ENCODE measurements around the gene DNPH1.

Gene DNPH1

DNA sequence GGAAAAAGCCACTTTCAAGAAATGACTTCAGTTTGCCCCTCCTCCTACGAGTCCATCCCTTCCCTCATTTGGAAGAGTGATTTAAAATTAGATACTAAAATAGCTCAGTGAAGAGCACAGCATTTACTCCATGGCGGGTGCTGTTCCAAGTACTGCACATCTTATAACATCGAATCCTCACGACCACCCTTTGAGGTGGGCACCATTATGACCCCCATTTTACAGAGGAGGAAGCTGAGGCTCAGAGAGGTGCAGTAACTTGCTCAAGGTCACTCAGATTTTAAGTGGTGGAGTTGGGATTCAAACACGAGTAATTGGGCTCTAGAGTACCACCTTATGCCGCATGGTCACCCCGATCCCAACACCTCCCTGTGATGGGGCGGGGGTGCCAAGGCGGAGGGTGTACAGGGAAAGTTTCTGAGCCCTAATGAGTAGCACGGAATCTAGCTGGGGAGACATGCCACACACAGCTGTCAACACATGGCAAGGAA, 39.5 kb upstream of the DNPH1 start:
- no peak for DNase-seq (ENCODE audit: insufficient read length, low spot score)
- no peak for FAIRE-seq
- TF ChIP-seq, protein P1, sequence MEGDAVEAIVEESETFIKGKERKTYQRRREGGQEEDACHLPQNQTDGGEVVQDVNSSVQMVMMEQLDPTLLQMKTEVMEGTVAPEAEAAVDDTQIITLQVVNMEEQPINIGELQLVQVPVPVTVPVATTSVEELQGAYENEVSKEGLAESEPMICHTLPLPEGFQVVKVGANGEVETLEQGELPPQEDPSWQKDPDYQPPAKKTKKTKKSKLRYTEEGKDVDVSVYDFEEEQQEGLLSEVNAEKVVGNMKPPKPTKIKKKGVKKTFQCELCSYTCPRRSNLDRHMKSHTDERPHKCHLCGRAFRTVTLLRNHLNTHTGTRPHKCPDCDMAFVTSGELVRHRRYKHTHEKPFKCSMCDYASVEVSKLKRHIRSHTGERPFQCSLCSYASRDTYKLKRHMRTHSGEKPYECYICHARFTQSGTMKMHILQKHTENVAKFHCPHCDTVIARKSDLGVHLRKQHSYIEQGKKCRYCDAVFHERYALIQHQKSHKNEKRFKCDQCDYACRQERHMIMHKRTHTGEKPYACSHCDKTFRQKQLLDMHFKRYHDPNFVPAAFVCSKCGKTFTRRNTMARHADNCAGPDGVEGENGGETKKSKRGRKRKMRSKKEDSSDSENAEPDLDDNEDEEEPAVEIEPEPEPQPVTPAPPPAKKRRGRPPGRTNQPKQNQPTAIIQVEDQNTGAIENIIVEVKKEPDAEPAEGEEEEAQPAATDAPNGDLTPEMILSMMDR (IDR thresholded peaks at IDR 0.05; ENCODE audit: insufficient read depth, missing control alignments) = no peak

DNA sequence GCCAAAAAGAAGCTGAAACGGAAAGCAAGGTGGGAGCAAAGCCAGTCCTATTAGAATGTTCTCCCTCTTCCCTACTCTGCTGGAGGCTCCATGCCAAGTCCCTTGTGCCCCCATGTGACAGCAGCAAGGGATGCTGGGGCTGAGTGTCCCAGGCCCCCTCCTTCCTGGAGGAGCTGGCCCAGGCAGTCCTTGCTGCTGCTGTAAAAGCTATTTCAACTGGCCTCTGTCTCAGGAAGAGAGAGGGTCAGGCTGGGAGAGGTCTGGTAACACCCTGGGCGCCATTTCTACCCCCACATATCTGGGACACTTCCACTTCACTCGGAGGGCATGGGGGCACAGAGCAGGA, 39.0 kb upstream of the DNPH1 start:
- TF ChIP-seq, protein P1 (IDR thresholded peaks at IDR 0.05; ENCODE audit: insufficient read depth, missing control alignments) = no peak
- DNase-seq (ENCODE audit: insufficient read length, low spot score) (no peak), FAIRE-seq (no peak)

DNA sequence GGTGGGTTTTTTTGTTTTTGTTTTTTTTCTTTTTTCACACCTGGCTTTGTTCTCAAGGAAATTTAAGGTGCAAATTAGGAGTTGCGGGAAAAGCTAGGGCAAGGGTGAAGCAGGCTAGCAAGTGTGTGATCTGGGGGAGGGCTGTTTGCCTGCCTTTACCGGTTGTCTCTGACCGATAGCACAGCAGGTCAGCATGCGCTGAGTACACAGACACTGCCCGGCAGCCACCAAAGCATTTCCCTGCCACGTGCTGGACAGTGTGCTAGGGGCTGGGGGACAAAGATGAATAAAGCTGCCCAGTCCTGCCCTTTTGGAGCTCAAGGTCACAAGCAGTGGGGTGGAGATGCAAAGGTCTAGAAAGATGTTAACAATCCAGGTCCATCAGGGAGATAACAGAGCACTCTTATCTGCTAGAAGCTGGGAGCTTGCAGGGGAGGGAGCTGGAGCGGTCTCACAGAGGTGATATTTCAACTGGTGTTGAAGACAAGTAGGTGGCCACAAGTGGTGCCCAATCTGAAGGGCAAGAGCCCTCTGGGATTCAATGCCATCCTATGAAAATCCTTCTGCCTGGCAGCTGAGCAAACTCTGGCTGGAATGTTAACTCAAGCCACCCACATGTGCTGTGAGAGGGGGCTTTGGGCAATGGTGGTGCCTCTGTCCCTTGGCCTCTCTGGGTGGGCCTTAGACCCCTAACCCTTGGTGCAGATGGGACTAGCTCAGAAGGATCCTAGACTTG, 38.5 kb upstream of the DNPH1 start:
- FAIRE-seq (no peak), DNase-seq (ENCODE audit: insufficient read length, low spot score) (no peak)
- TF ChIP-seq, protein P1 (IDR thresholded peaks at IDR 0.05; ENCODE audit: insufficient read depth, missing control alignments) = no peak

DNA sequence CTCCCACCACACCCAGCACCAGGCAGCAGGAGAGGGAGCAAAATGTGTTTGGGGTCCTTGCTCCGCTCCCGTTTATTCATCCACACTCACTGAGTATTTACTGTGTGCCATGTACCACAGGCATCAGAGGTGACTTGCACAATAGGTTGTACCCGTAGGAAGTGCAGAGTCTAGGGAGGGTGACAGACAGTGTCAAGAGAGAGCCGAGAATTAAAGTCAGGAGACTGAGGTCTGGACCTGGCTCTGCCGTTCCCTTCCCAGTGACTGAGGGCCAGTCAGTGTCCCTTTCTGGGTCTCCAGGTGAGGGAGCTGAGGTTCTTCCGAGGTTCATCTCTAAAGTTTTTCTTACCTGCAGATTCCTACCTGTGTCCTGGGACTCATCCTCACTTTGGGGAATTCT, 36.3 kb upstream of the DNPH1 start:
- DNase-seq (ENCODE audit: insufficient read length, low spot score) (no peak), FAIRE-seq (no peak)
- TF ChIP-seq, protein P1 (IDR thresholded peaks at IDR 0.05; ENCODE audit: insufficient read depth, missing control alignments) = no peak

DNA sequence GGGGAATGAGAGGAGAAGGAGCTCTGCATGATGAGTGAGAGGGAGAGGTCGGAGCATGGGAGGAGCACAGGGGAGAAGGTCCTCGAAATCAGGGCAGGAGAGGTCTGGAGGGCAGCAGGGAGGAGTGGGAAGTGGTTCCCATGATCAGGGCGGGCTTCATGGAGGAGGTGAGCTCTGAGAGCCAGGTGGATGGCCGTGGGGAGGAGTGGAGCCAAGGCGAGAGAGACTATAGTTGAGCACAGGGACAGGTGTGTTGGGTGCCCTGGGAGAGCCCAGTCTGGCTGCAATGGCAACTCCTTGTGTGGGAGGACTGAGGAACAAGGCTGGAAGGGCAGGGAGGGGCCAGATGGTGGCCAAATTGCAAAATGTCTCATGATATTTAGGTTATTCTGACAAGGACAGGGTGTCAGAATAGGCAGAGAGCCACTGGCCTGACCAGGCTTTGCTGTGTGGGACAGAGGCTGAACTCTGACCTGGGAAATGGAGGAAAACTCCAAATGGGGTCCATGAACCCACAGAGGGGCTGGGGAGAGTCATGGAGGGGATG, 35.4 kb upstream of the DNPH1 start:
- TF ChIP-seq, protein P1 (IDR thresholded peaks at IDR 0.05; ENCODE audit: insufficient read depth, missing control alignments) = no peak
- FAIRE-seq (no peak), DNase-seq (ENCODE audit: insufficient read length, low spot score) (no peak)

DNA sequence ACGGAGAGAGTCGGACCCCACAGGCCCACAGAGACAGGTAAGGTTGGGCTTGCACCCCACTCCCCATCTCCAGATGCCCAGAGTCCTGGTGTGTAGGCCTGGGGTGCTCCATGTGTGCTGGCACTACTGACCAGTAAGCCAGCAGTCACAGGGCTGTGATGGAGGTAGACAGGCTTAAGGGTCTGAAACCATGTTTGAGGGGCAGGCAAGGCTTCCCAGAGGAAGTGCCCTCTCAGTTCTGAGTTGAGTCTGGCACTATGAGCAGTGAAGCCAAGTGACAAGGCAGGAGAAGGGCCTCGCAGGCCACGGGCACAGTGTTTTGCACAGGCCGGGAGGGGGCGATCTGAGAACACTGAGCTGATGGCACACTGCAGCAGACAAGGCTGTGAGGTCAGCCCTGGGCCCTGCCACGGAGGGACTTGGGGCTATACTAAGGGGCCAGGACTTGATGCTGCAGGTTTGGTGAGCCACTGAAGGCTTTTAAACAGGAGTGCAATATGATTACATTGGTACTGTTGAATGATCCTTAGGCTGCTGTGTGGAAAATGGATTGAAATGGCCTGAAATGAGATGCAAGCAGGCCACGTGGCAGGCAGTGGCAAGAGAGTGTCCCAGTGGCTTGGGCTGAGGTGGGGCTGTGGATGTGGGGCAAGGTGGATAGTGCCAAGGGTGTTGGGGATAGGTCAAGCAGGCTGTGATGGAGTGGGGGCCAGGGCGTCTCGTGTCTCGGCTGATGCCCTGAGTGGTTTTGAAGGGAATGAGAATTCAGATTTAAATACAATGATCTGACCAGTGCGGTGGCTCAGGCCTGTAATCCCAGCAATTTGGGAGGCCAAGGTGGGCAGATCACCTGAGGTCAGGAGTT, 34.3 kb upstream of the DNPH1 start:
- FAIRE-seq (no peak), DNase-seq (ENCODE audit: insufficient read length, low spot score) (peak; percentile 95)
- TF ChIP-seq, protein P1 (IDR thresholded peaks at IDR 0.05; ENCODE audit: insufficient read depth, missing control alignments) = peak; percentile 96

Data from D721Med (cell line).